T-helper 2 cell treated with Interferon-gamma antibody and Interleukin-4, amounts not matched to agents 100 ng/mL and 5 ng/mL, for 36 hours (primary cell): ENCODE data around the gene TENM4. TPM values are rescaled to one million over a fixed set of nuclear protein-coding genes. Genes with fewer than 3 reads are reported as not detected.

ENCODE experiments used
- intact Hi-C: fragments of 100-400 bp; cut with micrococcal nuclease; formaldehyde crosslinking; loops from one replicate; pipeline ENCODE4 v1.15.1; 2023
- total RNA-seq: library from RNA; stranded (reverse); gene quantifications from 2 replicates; pipeline ENCODE4 v1.2.3, GENCODE V29; 2022

Gene TENM4
- total RNA-seq, 1 donor from 2014 or later = not detected

GRCh38 chr11:79147011-79147410 is 293.8 kb downstream of the TENM4 start:
- intact Hi-C loops = no loop called here

GRCh38 chr11:79139900-79140299 is 300.9 kb downstream of the TENM4 start:
- intact Hi-C loops = no loop called here

GRCh38 chr11:79129702-79130101 is 311.1 kb downstream of the TENM4 start:
- intact Hi-C loops = no loop called here

GRCh38 chr11:79128291-79128690 is 312.5 kb downstream of the TENM4 start:
- intact Hi-C loops = no loop called here

- intact Hi-C loops = no loop called here
These were observed 318.1 kb downstream of the TENM4 start for GRCh38 chr11:79122759-79123158.

GRCh38 chr11:79121351-79121750 is 319.5 kb downstream of the TENM4 start:
- intact Hi-C loops = no loop called here

- intact Hi-C loops = no loop called here
These were observed 321.1 kb downstream of the TENM4 start for GRCh38 chr11:79119491-79120284.

GRCh38 chr11:79117488-79117887 is 323.3 kb downstream of the TENM4 start:
- intact Hi-C loops = no loop called here

GRCh38 chr11:79116600-79116999 is 324.2 kb downstream of the TENM4 start:
- intact Hi-C loops = no loop called here

- intact Hi-C loops = no loop called here
These were observed 327.7 kb downstream of the TENM4 start for GRCh38 chr11:79113054-79113690.

GRCh38 chr11:79110796-79111195 is 330.0 kb downstream of the TENM4 start:
- intact Hi-C loops = no loop called here

GRCh38 chr11:79110321-79110720 is 330.5 kb downstream of the TENM4 start:
- intact Hi-C loops = no loop called here

- intact Hi-C loops = no loop called here
These were observed 332.0 kb downstream of the TENM4 start for GRCh38 chr11:79108851-79109250.

- intact Hi-C loops = no loop called here
These were observed 338.0 kb downstream of the TENM4 start for GRCh38 chr11:79102840-79103239.

- intact Hi-C loops = no loop called here
These were observed 339.2 kb downstream of the TENM4 start for GRCh38 chr11:79101656-79102055.

GRCh38 chr11:79100093-79100910 is 340.5 kb downstream of the TENM4 start:
- intact Hi-C loops = loop anchor here (1.0 kb wide), 1 partner anchor 455 kb away; no protein-coding TSS in a partner anchor

GRCh38 chr11:79098146-79098545 is 342.7 kb downstream of the TENM4 start:
- intact Hi-C loops = no loop called here

- intact Hi-C loops = no loop called here
These were observed 343.5 kb downstream of the TENM4 start for GRCh38 chr11:79097246-79097875.

- intact Hi-C loops = no loop called here
These were observed 345.4 kb downstream of the TENM4 start for GRCh38 chr11:79095424-79095823.

- intact Hi-C loops = no loop called here
These were observed 346.2 kb downstream of the TENM4 start for GRCh38 chr11:79094616-79095015.

GRCh38 chr11:79092791-79093353 is 348.0 kb downstream of the TENM4 start:
- intact Hi-C loops = no loop called here
